ENCODE results near the gene ARHGEF28.

ARHGEF28 gene

GRCh38 chr5:73796164-73797131 lies 170.5 kb downstream of the ARHGEF28 start:
- Histone ChIP-seq H3K27me3 (ENCODE audit: control insufficient read depth, insufficient read depth, low read length) (no peaks in the 10 kb centered on the region), H3K4me3 (ENCODE audit: low read length) (no peak overlapping the region), H3K9ac (ENCODE audit: low read length) (no peak overlapping the region), H3K36me3 (ENCODE audit: control insufficient read depth, low read depth, low read length) (no peaks in the 10 kb centered on the region), H3K4me1 (ENCODE audit: control insufficient read depth, low read depth, low read length) (peaks cover 4% of the 10 kb centered on the region), H3K9me3 (ENCODE audit: control insufficient read depth, low read depth, low read length) (no peaks in the 10 kb centered on the region), H3K27ac (ENCODE audit: low read length) (no peak overlapping the region)

- Histone ChIP-seq H3K9me3 (ENCODE audit: control insufficient read depth, low read depth, low read length) (no peaks in the 10 kb centered on the region), H3K4me3 (ENCODE audit: low read length) (no peak overlapping the region), H3K9ac (ENCODE audit: low read length) (no peak overlapping the region), H3K27ac (ENCODE audit: low read length) (no peak overlapping the region), H3K27me3 (ENCODE audit: control insufficient read depth, insufficient read depth, low read length) (no peaks in the 10 kb centered on the region), H3K4me1 (ENCODE audit: control insufficient read depth, low read depth, low read length) (peaks cover 4% of the 10 kb centered on the region), H3K36me3 (ENCODE audit: control insufficient read depth, low read depth, low read length) (no peaks in the 10 kb centered on the region)
Observed at GRCh38 chr5:73797132-73797510, 171.1 kb downstream of the ARHGEF28 start.

- no peaks in the 10 kb centered on the region for H3K4me1 ChIP-seq (ENCODE audit: control insufficient read depth, low read depth, low read length)
- H3K27me3 ChIP-seq (ENCODE audit: control insufficient read depth, insufficient read depth, low read length), result no peaks in the 10 kb centered on the region
- H3K9me3 ChIP-seq (ENCODE audit: control insufficient read depth, low read depth, low read length), result no peaks in the 10 kb centered on the region
- no peak overlapping the region for H3K9ac ChIP-seq (ENCODE audit: low read length)
- H3K4me3 ChIP-seq (ENCODE audit: low read length), result no peak overlapping the region
- no peak overlapping the region for H3K27ac ChIP-seq (ENCODE audit: low read length)
- H3K36me3 ChIP-seq (ENCODE audit: control insufficient read depth, low read depth, low read length), result no peaks in the 10 kb centered on the region
Observed at GRCh38 chr5:73799401-73799972, 173.5 kb downstream of the ARHGEF28 start.

- H3K36me3 ChIP-seq (ENCODE audit: control insufficient read depth, low read depth, low read length), result no peaks in the 10 kb centered on the region
- H3K4me1 ChIP-seq (ENCODE audit: control insufficient read depth, low read depth, low read length), result no peaks in the 10 kb centered on the region
- no peak overlapping the region for H3K4me3 ChIP-seq (ENCODE audit: low read length)
- H3K9ac ChIP-seq (ENCODE audit: low read length), result no peak overlapping the region
- no peak overlapping the region for H3K27ac ChIP-seq (ENCODE audit: low read length)
- no peaks in the 10 kb centered on the region for H3K27me3 ChIP-seq (ENCODE audit: control insufficient read depth, insufficient read depth, low read length)
- no peaks in the 10 kb centered on the region for H3K9me3 ChIP-seq (ENCODE audit: control insufficient read depth, low read depth, low read length)
Observed at GRCh38 chr5:73801686-73802085, 175.7 kb downstream of the ARHGEF28 start.

- Histone ChIP-seq H3K36me3 (ENCODE audit: control insufficient read depth, low read depth, low read length) (no peaks in the 10 kb centered on the region), H3K4me1 (ENCODE audit: control insufficient read depth, low read depth, low read length) (no peaks in the 10 kb centered on the region), H3K9me3 (ENCODE audit: control insufficient read depth, low read depth, low read length) (no peaks in the 10 kb centered on the region), H3K27me3 (ENCODE audit: control insufficient read depth, insufficient read depth, low read length) (no peaks in the 10 kb centered on the region), H3K9ac (ENCODE audit: low read length) (no peak overlapping the region), H3K27ac (ENCODE audit: low read length) (no peak overlapping the region), H3K4me3 (ENCODE audit: low read length) (no peak overlapping the region)
Observed at GRCh38 chr5:73805449-73805848, 179.5 kb downstream of the ARHGEF28 start.

GRCh38 chr5:73808911-73809310 lies 182.9 kb downstream of the ARHGEF28 start:
- H3K36me3 ChIP-seq (ENCODE audit: control insufficient read depth, low read depth, low read length), result no peaks in the 10 kb centered on the region
- H3K9ac ChIP-seq (ENCODE audit: low read length), result no peak overlapping the region
- H3K4me3 ChIP-seq (ENCODE audit: low read length), result no peak overlapping the region
- no peaks in the 10 kb centered on the region for H3K27me3 ChIP-seq (ENCODE audit: control insufficient read depth, insufficient read depth, low read length)
- no peak overlapping the region for H3K27ac ChIP-seq (ENCODE audit: low read length)
- no peaks in the 10 kb centered on the region for H3K9me3 ChIP-seq (ENCODE audit: control insufficient read depth, low read depth, low read length)
- H3K4me1 ChIP-seq (ENCODE audit: control insufficient read depth, low read depth, low read length), result peaks cover 5% of the 10 kb centered on the region

GRCh38 chr5:73810429-73810828 lies 184.4 kb downstream of the ARHGEF28 start:
- H3K36me3 ChIP-seq (ENCODE audit: control insufficient read depth, low read depth, low read length), result no peaks in the 10 kb centered on the region
- H3K27ac ChIP-seq (ENCODE audit: low read length), result no peak overlapping the region
- no peak overlapping the region for H3K4me3 ChIP-seq (ENCODE audit: low read length)
- H3K27me3 ChIP-seq (ENCODE audit: control insufficient read depth, insufficient read depth, low read length), result no peaks in the 10 kb centered on the region
- H3K9me3 ChIP-seq (ENCODE audit: control insufficient read depth, low read depth, low read length), result no peaks in the 10 kb centered on the region
- H3K9ac ChIP-seq (ENCODE audit: low read length), result no peak overlapping the region
- peaks cover 5% of the 10 kb centered on the region for H3K4me1 ChIP-seq (ENCODE audit: control insufficient read depth, low read depth, low read length)

- no peak overlapping the region for H3K9ac ChIP-seq (ENCODE audit: low read length)
- H3K27ac ChIP-seq (ENCODE audit: low read length), result no peak overlapping the region
- H3K4me1 ChIP-seq (ENCODE audit: control insufficient read depth, low read depth, low read length), result peaks cover 5% of the 10 kb centered on the region
- H3K27me3 ChIP-seq (ENCODE audit: control insufficient read depth, insufficient read depth, low read length), result no peaks in the 10 kb centered on the region
- no peaks in the 10 kb centered on the region for H3K9me3 ChIP-seq (ENCODE audit: control insufficient read depth, low read depth, low read length)
- no peaks in the 10 kb centered on the region for H3K36me3 ChIP-seq (ENCODE audit: control insufficient read depth, low read depth, low read length)
- no peak overlapping the region for H3K4me3 ChIP-seq (ENCODE audit: low read length)
Observed at GRCh38 chr5:73812457-73812856, 186.5 kb downstream of the ARHGEF28 start.

GRCh38 chr5:73812962-73813588 lies 187.1 kb downstream of the ARHGEF28 start:
- Histone ChIP-seq H3K36me3 (ENCODE audit: control insufficient read depth, low read depth, low read length) (no peaks in the 10 kb centered on the region), H3K4me1 (ENCODE audit: control insufficient read depth, low read depth, low read length) (peaks cover 5% of the 10 kb centered on the region), H3K9ac (ENCODE audit: low read length) (no peak overlapping the region), H3K9me3 (ENCODE audit: control insufficient read depth, low read depth, low read length) (no peaks in the 10 kb centered on the region), H3K27me3 (ENCODE audit: control insufficient read depth, insufficient read depth, low read length) (no peaks in the 10 kb centered on the region), H3K27ac (ENCODE audit: low read length) (no peak overlapping the region), H3K4me3 (ENCODE audit: low read length) (no peak overlapping the region)

GRCh38 chr5:73814233-73814846 lies 188.3 kb downstream of the ARHGEF28 start:
- Histone ChIP-seq H3K36me3 (ENCODE audit: control insufficient read depth, low read depth, low read length) (no peaks in the 10 kb centered on the region), H3K4me3 (ENCODE audit: low read length) (no peak overlapping the region), H3K27me3 (ENCODE audit: control insufficient read depth, insufficient read depth, low read length) (no peaks in the 10 kb centered on the region), H3K9ac (ENCODE audit: low read length) (no peak overlapping the region), H3K9me3 (ENCODE audit: control insufficient read depth, low read depth, low read length) (no peaks in the 10 kb centered on the region), H3K4me1 (ENCODE audit: control insufficient read depth, low read depth, low read length) (peaks cover 5% of the 10 kb centered on the region), H3K27ac (ENCODE audit: low read length) (no peak overlapping the region)

- H3K4me1 ChIP-seq (ENCODE audit: control insufficient read depth, low read depth, low read length), result peaks cover 4% of the 10 kb centered on the region
- no peaks in the 10 kb centered on the region for H3K36me3 ChIP-seq (ENCODE audit: control insufficient read depth, low read depth, low read length)
- no peaks in the 10 kb centered on the region for H3K27me3 ChIP-seq (ENCODE audit: control insufficient read depth, insufficient read depth, low read length)
- no peak overlapping the region for H3K4me3 ChIP-seq (ENCODE audit: low read length)
- no peak overlapping the region for H3K9ac ChIP-seq (ENCODE audit: low read length)
- no peaks in the 10 kb centered on the region for H3K9me3 ChIP-seq (ENCODE audit: control insufficient read depth, low read depth, low read length)
- no peak overlapping the region for H3K27ac ChIP-seq (ENCODE audit: low read length)
Observed at GRCh38 chr5:73815631-73816030, 189.6 kb downstream of the ARHGEF28 start.

All from iPS-18a (cell line).